ENCODE results near the gene GNAI3.

GNAI3 gene

GRCh38 chr1:109624201-109625010, 76.0 kb downstream of the GNAI3 start:
- peak; percentile 51 to 89 (median 72) for DNase-seq

GRCh38 chr1:109625176-109625575, 76.8 kb downstream of the GNAI3 start:
- peak; percentile 22 to 71 (median 68) for DNase-seq

- peak; percentile 13 to 71 (median 68) for DNase-seq
Measured at GRCh38 chr1:109625601-109626560, 77.5 kb downstream of the GNAI3 start.

GRCh38 chr1:109626682-109627408, 78.4 kb downstream of the GNAI3 start:
- DNase-seq = no peak

GRCh38 chr1:109627692-109628399, 79.4 kb downstream of the GNAI3 start:
- DNase-seq = no peak

GRCh38 chr1:109628540-109629321, 80.3 kb downstream of the GNAI3 start:
- DNase-seq = no peak

- DNase-seq = no peak
Measured at GRCh38 chr1:109629372-109630030, 81.1 kb downstream of the GNAI3 start.

GRCh38 chr1:109630081-109630897, 81.9 kb downstream of the GNAI3 start:
- peak in 1 of 3 experiments; percentile 4 for DNase-seq

GRCh38 chr1:109630898-109631512, 82.6 kb downstream of the GNAI3 start:
- DNase-seq = no peak

GRCh38 chr1:109631513-109632505, 83.4 kb downstream of the GNAI3 start:
- DNase-seq = no peak

GRCh38 chr1:109632671-109633346, 84.4 kb downstream of the GNAI3 start:
- DNase-seq = peak; percentile 60 to 93 (median 82)

GRCh38 chr1:109634292-109634691, 85.9 kb downstream of the GNAI3 start:
- DNase-seq = no peak

GRCh38 chr1:109634771-109635750, 86.6 kb downstream of the GNAI3 start:
- DNase-seq = no peak

- no peak for DNase-seq
Measured at GRCh38 chr1:109635862-109636200, 87.4 kb downstream of the GNAI3 start.

- DNase-seq = no peak
Measured at GRCh38 chr1:109636201-109636952, 88.0 kb downstream of the GNAI3 start.

GRCh38 chr1:109637446-109637845, 89.0 kb downstream of the GNAI3 start:
- no peak for DNase-seq
